ENCODE measurements around the gene HERC4.

GRCh38 chr10:67917169-67917568 is 157.9 kb downstream of the HERC4 start:
- TF ChIP-seq SIN3A (IDR thresholded peaks at IDR 0.05; ENCODE audit: borderline replicate concordance, insufficient read depth, low read length) (no peak), REST (IDR thresholded peaks at IDR 0.05; ENCODE audit: insufficient read depth in 1 of 2, low read depth in 2 of 2, low read length in 2 of 2) (no peak), POLR2AphosphoS5 (IDR thresholded peaks at IDR 0.05; ENCODE audit: low read depth, low read length) (no peak), TAF1 (IDR thresholded peaks at IDR 0.05; ENCODE audit: borderline replicate concordance, insufficient read depth, low read length) (no peak), FOXP2 (optimal IDR thresholded peaks at IDR 0.05; ENCODE audit: borderline replicate concordance, extremely low read depth, extremely low read length, insufficient read depth) (no peak)
